B cell (primary cell): Measurements from ENCODE around the gene PPP2R2D.

Source experiments
- EZH2 ChIP-seq: IDR thresholded peaks from 2 replicates; pipeline ENCODE4 v1.6.1; 2012; ENCODE audit warnings: borderline replicate concordance, low read depth, mild to moderate bottlenecking, moderate library complexity, low read length; ENCODE audit not compliant: insufficient read depth, poor library complexity, severe bottlenecking
- TF ChIP-seq, protein P1 (sequence below): fragments of 200-600 bp; IDR thresholded peaks from one replicate; pipeline ENCODE4 v1.8.0; 2022; ENCODE audit warnings: antibody characterized with exemption, mild to moderate bottlenecking

DNA sequence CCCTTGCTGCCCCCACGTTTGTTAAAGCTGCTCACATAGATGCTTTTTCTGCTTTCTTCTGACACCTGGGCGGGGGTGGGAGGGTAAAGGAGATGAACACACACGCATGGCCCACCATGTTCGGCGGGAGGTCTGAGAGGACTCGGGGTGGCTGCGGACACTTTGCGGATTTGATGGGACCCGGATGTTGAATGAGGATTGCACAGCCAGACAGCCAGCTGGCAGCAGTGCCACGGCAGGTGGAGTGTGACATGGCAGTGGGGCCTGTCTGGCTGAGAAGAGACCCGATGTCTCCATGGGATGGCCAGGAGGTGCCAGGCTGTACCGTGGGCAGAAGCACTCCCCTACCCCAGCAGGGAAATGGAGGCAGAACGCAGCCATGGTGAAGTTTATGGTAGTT lies 31.2 kb downstream of the PPP2R2D start:
- TF ChIP-seq EZH2: no peak
- TF ChIP-seq, protein P1, sequence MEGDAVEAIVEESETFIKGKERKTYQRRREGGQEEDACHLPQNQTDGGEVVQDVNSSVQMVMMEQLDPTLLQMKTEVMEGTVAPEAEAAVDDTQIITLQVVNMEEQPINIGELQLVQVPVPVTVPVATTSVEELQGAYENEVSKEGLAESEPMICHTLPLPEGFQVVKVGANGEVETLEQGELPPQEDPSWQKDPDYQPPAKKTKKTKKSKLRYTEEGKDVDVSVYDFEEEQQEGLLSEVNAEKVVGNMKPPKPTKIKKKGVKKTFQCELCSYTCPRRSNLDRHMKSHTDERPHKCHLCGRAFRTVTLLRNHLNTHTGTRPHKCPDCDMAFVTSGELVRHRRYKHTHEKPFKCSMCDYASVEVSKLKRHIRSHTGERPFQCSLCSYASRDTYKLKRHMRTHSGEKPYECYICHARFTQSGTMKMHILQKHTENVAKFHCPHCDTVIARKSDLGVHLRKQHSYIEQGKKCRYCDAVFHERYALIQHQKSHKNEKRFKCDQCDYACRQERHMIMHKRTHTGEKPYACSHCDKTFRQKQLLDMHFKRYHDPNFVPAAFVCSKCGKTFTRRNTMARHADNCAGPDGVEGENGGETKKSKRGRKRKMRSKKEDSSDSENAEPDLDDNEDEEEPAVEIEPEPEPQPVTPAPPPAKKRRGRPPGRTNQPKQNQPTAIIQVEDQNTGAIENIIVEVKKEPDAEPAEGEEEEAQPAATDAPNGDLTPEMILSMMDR: no peak
